K562 (cell line): Measurements from ENCODE around the gene CDIPT. TPM values are rescaled to one million over a fixed set of nuclear protein-coding genes. Genes with fewer than 3 reads are reported as not detected.

Experiments
- CCNT2 ChIP-seq: IDR thresholded peaks from 2 replicates; pipeline ENCODE4 v1.6.1; 2011; ENCODE audit warnings: borderline replicate concordance, low read depth, mild to moderate bottlenecking, moderate library complexity, mixed read lengths, low read length; ENCODE audit not compliant: insufficient read length; ENCODE audit errors: extremely low read depth
- CREB1 ChIP-seq, 2 experiments: sonication (generic) in 1 of 2; formaldehyde crosslinking in 1 of 2; IDR thresholded peaks; 2 replicates each; pipeline versions ENCODE4 v1.6.1 to v1.8.0; 2012 to 2022; ENCODE audit warnings: inconsistent platforms in 1 of 2, mild to moderate bottlenecking in 1 of 2, missing genetic modification reagents in 1 of 2, moderate library complexity in 1 of 2
- DDX20 ChIP-seq: fragments of 450-650 bp; IDR thresholded peaks from 2 replicates; pipeline ENCODE4 v1.6.1; 2016; ENCODE audit warnings: missing genetic modification characterization, low read depth, mild to moderate bottlenecking, missing compliant biosample characterization, moderate library complexity
- DMBX1 ChIP-seq: fragments of 250-450 bp; sonication (Bioruptor Pico); IDR thresholded peaks from 2 replicates; pipeline ENCODE4 v1.8.0; 2022; ENCODE audit warnings: inconsistent platforms, mild to moderate bottlenecking, moderate library complexity, borderline replicate concordance
- EGR1 ChIP-seq: fragments of 450-650 bp; conservative IDR thresholded peaks from 2 replicates; pipeline ENCODE4 v1.6.1; 2017; ENCODE audit warnings: mild to moderate bottlenecking
- GABPB1 ChIP-seq: sonication (generic); formaldehyde crosslinking; IDR thresholded peaks from 2 replicates; pipeline ENCODE4 v1.8.0; 2022; ENCODE audit warnings: mild to moderate bottlenecking, missing genetic modification reagents
- JUN ChIP-seq, 2 experiments: sonication (generic) in 1 of 2; formaldehyde crosslinking in 1 of 2; IDR thresholded peaks; 2 replicates each; pipeline versions ENCODE4 v1.6.1 to v1.8.0; 2012 to 2022; ENCODE audit warnings: borderline replicate concordance in 2 of 2, mild to moderate bottlenecking in 2 of 2, improper control_type of control experiment in 1 of 2, low read depth in 1 of 2, low read length in 1 of 2, missing genetic modification reagents in 1 of 2
- NFIC ChIP-seq: fragments of 450-650 bp; IDR thresholded peaks from 2 replicates; pipeline ENCODE4 v1.6.1; 2017; ENCODE audit warnings: mild to moderate bottlenecking, inconsistent platforms
- RBM25 ChIP-seq: fragments of 200-400 bp; formaldehyde crosslinking; IDR thresholded peaks from 2 replicates; pipeline ENCODE4 v1.6.1; 2018; ENCODE audit warnings: low read length, low read depth, moderate library complexity; ENCODE audit not compliant: severe bottlenecking
- SMARCB1 ChIP-seq: IDR thresholded peaks from 2 replicates; pipeline ENCODE4 v1.6.1; 2011; ENCODE audit warnings: improper control_type of control experiment, low read depth; ENCODE audit not compliant: insufficient read length
- SP1 ChIP-seq: sonication (generic); formaldehyde crosslinking; IDR thresholded peaks from 2 replicates; pipeline ENCODE4 v1.8.1; 2022; ENCODE audit warnings: mild to moderate bottlenecking, missing genetic modification reagents
- SREBF2 ChIP-seq: sonication (generic); formaldehyde crosslinking; IDR thresholded peaks from 2 replicates; pipeline ENCODE4 v1.4.0; 2020; ENCODE audit warnings: mild to moderate bottlenecking, missing genetic modification reagents
- WHSC1 ChIP-seq: IDR thresholded peaks from one replicate; pipeline ENCODE4 v1.6.1; 2012; ENCODE audit warnings: low read length, control low read depth, inconsistent platforms
- ZFP30 ChIP-seq: fragments of 250-450 bp; sonication (Bioruptor Pico); IDR thresholded peaks from 2 replicates; pipeline ENCODE4 v1.8.0; 2022; ENCODE audit warnings: moderate library complexity, mild to moderate bottlenecking, inconsistent platforms, borderline replicate concordance
- ZNF41 ChIP-seq: fragments of 250-450 bp; sonication (Bioruptor Pico); conservative IDR thresholded peaks from 2 replicates; pipeline ENCODE4 v1.4.0; 2020; ENCODE audit warnings: mild to moderate bottlenecking
- ZNF696 ChIP-seq: fragments of 250-450 bp; sonication (Bioruptor Pico); conservative IDR thresholded peaks from 2 replicates; pipeline ENCODE4 v1.4.0; 2020; ENCODE audit warnings: mild to moderate bottlenecking, moderate library complexity
- polyA plus RNA-seq, 8 experiments: library from polyadenylated mRNA; depleted of rRNA in 4 of 8; stranded (reverse) in 5 of 8; unstranded in 3 of 8; fragments of >200 nt; fragmentation: Nextera tagmentation in 2 of 8; fragmentation: Illumina TruSeq in 1 of 8; extraction: Ambion mirVana in 2 of 8; extraction: Trizol in 1 of 8; gene quantifications; 2 replicates each; pipeline versions ENCODE4 v1.2.1 to v1.2.3, GENCODE V29; 2011 to 2014; ENCODE audit warnings: inconsistent platforms in 1 of 8, missing spikeins in 1 of 8
- total RNA-seq, 7 experiments: library from RNA; depleted of rRNA in 6 of 7; stranded (reverse); fragments of >200 nt in 6 of 7; fragmentation: Illumina TruSeq in 2 of 7; extraction: Trizol in 2 of 7; gene quantifications; 2 replicates each; pipeline versions ENCODE4 v1.2.1 to v1.2.3, GENCODE V29; 2011 to 2021; ENCODE audit warnings: low replicate concordance in 1 of 7
- TF ChIP-seq, protein P1 (sequence below): sonication (generic); formaldehyde crosslinking; IDR thresholded peaks from 2 replicates; pipeline ENCODE4 v1.8.0; 2023; ENCODE audit warnings: mild to moderate bottlenecking, missing genetic modification reagents
- TF ChIP-seq, protein P2 (sequence below): sonication (generic); formaldehyde crosslinking; IDR thresholded peaks from 2 replicates; pipeline ENCODE4 v1.4.0; 2020; ENCODE audit warnings: mild to moderate bottlenecking, missing genetic modification reagents
- TF ChIP-seq, protein P3 (sequence below): sonication (generic); formaldehyde crosslinking; IDR thresholded peaks from 2 replicates; pipeline ENCODE4 v1.8.1; 2023; ENCODE audit warnings: mild to moderate bottlenecking, missing genetic modification reagents, moderate library complexity
- TF ChIP-seq, protein P4 (sequence below): sonication (generic); formaldehyde crosslinking; IDR thresholded peaks from 2 replicates; pipeline ENCODE4 v1.9.0; 2022; ENCODE audit warnings: mild to moderate bottlenecking, missing genetic modification reagents

CDIPT gene
- total and polyA plus RNA-seq, 9 of the 15 experiments (the other 6 are each of a cell fraction or from before 2014, with no cell fraction given): 1.3 to 37.0 (median 23.0) TPM

DNA sequence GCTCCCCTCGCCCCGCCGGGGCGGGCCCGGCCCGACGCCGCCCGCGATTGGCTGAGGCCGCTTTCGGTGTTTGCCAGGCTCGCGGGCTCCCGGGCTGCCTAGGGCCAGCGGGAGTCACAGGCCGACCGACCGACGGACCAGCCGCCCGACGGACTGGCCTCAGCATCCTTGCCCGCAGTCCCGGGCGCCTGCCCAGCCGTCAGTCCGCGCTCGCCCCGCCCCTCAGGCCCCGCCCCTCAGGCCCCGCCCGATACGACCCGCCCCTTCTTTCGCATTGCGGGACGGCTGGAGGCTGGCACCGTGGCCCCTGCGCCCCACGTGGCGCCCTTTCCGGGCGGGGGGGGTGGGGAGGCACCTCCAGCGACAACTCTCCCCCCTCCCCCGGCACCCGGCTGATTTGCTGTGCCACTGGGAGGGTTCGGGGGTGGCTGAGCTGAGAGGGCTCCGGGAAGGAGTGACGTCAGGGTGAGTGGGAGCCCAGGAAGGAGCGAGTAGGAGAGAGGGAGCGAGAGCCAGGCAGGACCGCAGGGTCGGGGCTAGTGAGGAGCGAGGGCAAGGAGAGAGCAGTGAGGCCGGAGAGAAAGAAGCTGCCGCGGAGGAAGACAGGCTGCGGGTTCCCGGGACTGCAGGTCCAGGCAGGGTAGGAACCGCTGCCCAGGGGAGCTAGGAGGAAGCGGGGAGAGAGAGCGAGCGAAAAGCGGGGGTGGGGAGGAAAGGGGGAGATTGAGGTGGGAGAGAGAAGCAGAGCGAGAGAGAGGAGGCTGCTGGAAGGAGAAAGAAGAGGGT, 37.3 kb upstream of the CDIPT start, which contains the start of gene ASPHD1 (continued):
- TF ChIP-seq, protein P1, sequence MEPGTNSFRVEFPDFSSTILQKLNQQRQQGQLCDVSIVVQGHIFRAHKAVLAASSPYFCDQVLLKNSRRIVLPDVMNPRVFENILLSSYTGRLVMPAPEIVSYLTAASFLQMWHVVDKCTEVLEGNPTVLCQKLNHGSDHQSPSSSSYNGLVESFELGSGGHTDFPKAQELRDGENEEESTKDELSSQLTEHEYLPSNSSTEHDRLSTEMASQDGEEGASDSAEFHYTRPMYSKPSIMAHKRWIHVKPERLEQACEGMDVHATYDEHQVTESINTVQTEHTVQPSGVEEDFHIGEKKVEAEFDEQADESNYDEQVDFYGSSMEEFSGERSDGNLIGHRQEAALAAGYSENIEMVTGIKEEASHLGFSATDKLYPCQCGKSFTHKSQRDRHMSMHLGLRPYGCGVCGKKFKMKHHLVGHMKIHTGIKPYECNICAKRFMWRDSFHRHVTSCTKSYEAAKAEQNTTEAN (CRISPR knock-in tag): peak; percentile 46; the same call in 1 of the 2 replicates
- TF ChIP-seq NFIC: peak; percentile 24; the same call in 1 of the 2 replicates
- peak; percentile 90 for TF ChIP-seq RBM25
- no peak for TF ChIP-seq JUN (IDR thresholded peaks at IDR 0.05; ENCODE audit: borderline replicate concordance, low read depth, low read length)
- TF ChIP-seq JUN (CRISPR knock-in tag; IDR thresholded peaks at IDR 0.05; ENCODE audit: borderline replicate concordance): no peak
- TF ChIP-seq DDX20: no peak
- no peak for TF ChIP-seq WHSC1
- no peak for TF ChIP-seq ZNF696 (CRISPR knock-in tag)
- TF ChIP-seq, protein P2, sequence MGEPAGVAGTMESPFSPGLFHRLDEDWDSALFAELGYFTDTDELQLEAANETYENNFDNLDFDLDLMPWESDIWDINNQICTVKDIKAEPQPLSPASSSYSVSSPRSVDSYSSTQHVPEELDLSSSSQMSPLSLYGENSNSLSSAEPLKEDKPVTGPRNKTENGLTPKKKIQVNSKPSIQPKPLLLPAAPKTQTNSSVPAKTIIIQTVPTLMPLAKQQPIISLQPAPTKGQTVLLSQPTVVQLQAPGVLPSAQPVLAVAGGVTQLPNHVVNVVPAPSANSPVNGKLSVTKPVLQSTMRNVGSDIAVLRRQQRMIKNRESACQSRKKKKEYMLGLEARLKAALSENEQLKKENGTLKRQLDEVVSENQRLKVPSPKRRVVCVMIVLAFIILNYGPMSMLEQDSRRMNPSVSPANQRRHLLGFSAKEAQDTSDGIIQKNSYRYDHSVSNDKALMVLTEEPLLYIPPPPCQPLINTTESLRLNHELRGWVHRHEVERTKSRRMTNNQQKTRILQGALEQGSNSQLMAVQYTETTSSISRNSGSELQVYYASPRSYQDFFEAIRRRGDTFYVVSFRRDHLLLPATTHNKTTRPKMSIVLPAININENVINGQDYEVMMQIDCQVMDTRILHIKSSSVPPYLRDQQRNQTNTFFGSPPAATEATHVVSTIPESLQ (CRISPR knock-in tag): 0 out of 2 replicates have a peak, but pooled peaks have one; percentile 81
- no peak for TF ChIP-seq ZNF41 (CRISPR knock-in tag)
- TF ChIP-seq GABPB1: 0 out of 2 replicates have a peak, but pooled peaks have one; percentile 37
- TF ChIP-seq SP1 (CRISPR knock-in tag): peak; percentile 74
- peak; percentile 17; the same call in 1 of the 2 replicates for TF ChIP-seq DMBX1 (CRISPR knock-in tag)
- no peak for TF ChIP-seq SREBF2
- peak; percentile 83 for TF ChIP-seq EGR1
- TF ChIP-seq CCNT2: peak; percentile 43
- no peak for TF ChIP-seq CREB1 (IDR thresholded peaks at IDR 0.05)
- peak; percentile 56; the same call in 1 of the 2 replicates for TF ChIP-seq CREB1 (CRISPR knock-in tag; IDR thresholded peaks at IDR 0.05)
- TF ChIP-seq, protein P3, sequence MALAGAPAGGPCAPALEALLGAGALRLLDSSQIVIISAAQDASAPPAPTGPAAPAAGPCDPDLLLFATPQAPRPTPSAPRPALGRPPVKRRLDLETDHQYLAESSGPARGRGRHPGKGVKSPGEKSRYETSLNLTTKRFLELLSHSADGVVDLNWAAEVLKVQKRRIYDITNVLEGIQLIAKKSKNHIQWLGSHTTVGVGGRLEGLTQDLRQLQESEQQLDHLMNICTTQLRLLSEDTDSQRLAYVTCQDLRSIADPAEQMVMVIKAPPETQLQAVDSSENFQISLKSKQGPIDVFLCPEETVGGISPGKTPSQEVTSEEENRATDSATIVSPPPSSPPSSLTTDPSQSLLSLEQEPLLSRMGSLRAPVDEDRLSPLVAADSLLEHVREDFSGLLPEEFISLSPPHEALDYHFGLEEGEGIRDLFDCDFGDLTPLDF (CRISPR knock-in tag): peak; percentile 87; the same call in 1 of the 2 replicates
- TF ChIP-seq SMARCB1: no peak
- TF ChIP-seq, protein P4, sequence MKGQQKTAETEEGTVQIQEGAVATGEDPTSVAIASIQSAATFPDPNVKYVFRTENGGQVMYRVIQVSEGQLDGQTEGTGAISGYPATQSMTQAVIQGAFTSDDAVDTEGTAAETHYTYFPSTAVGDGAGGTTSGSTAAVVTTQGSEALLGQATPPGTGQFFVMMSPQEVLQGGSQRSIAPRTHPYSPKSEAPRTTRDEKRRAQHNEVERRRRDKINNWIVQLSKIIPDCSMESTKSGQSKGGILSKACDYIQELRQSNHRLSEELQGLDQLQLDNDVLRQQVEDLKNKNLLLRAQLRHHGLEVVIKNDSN (CRISPR knock-in tag): peak; percentile 30; the same call in 1 of the 2 replicates
- no peak for TF ChIP-seq ZFP30
